ENCODE measurements around the gene GFRA1.
"Not testable (repeated sequence)": the region's sequence is repeated elsewhere in the genome, so short reads cannot be mapped to it uniquely, and the experiment has no call there.

Gene GFRA1

GRCh38 chr10:116178086-116178605 lies 94.9 kb downstream of the GFRA1 start:
- H3K9me3 ChIP-seq (ENCODE audit: control insufficient read depth, low read length): no peaks in the 10 kb centered on the region
- 85 to 100% methylated on average over 3 to 4 of the region's 9 CpGs for WGBS, 2 experiments (ENCODE audit: insufficient coverage in 2 of 2)
- H3K4me3 ChIP-seq (ENCODE audit: extremely low read depth, insufficient read depth, low read length, poor library complexity, severe bottlenecking): no peak overlapping the region

GRCh38 chr10:116175231-116175630 lies 97.8 kb downstream of the GFRA1 start:
- H3K27ac ChIP-seq (ENCODE audit: low read depth, low read length, severe bottlenecking): no peak overlapping the region
- 96 to 97% methylated on average over 7 to 8 of the region's 8 CpGs for WGBS, 2 experiments (ENCODE audit: insufficient coverage in 2 of 2)
- no peak overlapping the region for H3K4me3 ChIP-seq (ENCODE audit: extremely low read depth, insufficient read depth, low read length, poor library complexity, severe bottlenecking)
- no peaks in the 10 kb centered on the region for H3K36me3 ChIP-seq (ENCODE audit: control insufficient read depth, insufficient read depth, low read length)
- H3K4me1 ChIP-seq (ENCODE audit: control insufficient read depth, insufficient read depth, low read length, poor library complexity, severe bottlenecking): peaks cover 17% of the 10 kb centered on the region
- no peaks in the 10 kb centered on the region for H3K9me3 ChIP-seq (ENCODE audit: control insufficient read depth, low read length)

More at GRCh38 chr10:116178086-116178605, 94.9 kb downstream of the GFRA1 start:
- H3K4me1 ChIP-seq (ENCODE audit: control insufficient read depth, insufficient read depth, low read length, poor library complexity, severe bottlenecking): no peaks in the 10 kb centered on the region
- no peak overlapping the region for H3K27ac ChIP-seq (ENCODE audit: low read depth, low read length, severe bottlenecking)
- no peaks in the 10 kb centered on the region for H3K36me3 ChIP-seq (ENCODE audit: control insufficient read depth, insufficient read depth, low read length)

- Histone ChIP-seq H3K4me1 (ENCODE audit: control insufficient read depth, insufficient read depth, low read length, poor library complexity, severe bottlenecking) (peaks cover 17% of the 10 kb centered on the region), H3K4me3 (ENCODE audit: extremely low read depth, insufficient read depth, low read length, poor library complexity, severe bottlenecking) (no peak overlapping the region), H3K27ac (ENCODE audit: low read depth, low read length, severe bottlenecking) (no peak overlapping the region), H3K36me3 (ENCODE audit: control insufficient read depth, insufficient read depth, low read length) (no peaks in the 10 kb centered on the region), H3K9me3 (ENCODE audit: control insufficient read depth, low read length) (no peaks in the 10 kb centered on the region)
- WGBS, 2 experiments (ENCODE audit: insufficient coverage in 2 of 2): 84 to 100% methylated on average over 2 to 3 of the region's 4 CpGs
Observed at GRCh38 chr10:116171505-116171904, 101.5 kb downstream of the GFRA1 start.

- peaks cover 17% of the 10 kb centered on the region for H3K4me1 ChIP-seq (ENCODE audit: control insufficient read depth, insufficient read depth, low read length, poor library complexity, severe bottlenecking)
Observed at GRCh38 chr10:116170815-116171250, 102.2 kb downstream of the GFRA1 start.

GRCh38 chr10:116169782-116170445 lies 103.1 kb downstream of the GFRA1 start:
- Histone ChIP-seq H3K36me3 (ENCODE audit: control insufficient read depth, insufficient read depth, low read length) (no peaks in the 10 kb centered on the region), H3K27ac (ENCODE audit: low read depth, low read length, severe bottlenecking) (no peak overlapping the region), H3K4me1 (ENCODE audit: control insufficient read depth, insufficient read depth, low read length, poor library complexity, severe bottlenecking) (peaks cover 17% of the 10 kb centered on the region), H3K4me3 (ENCODE audit: extremely low read depth, insufficient read depth, low read length, poor library complexity, severe bottlenecking) (no peak overlapping the region), H3K9me3 (ENCODE audit: control insufficient read depth, low read length) (no peaks in the 10 kb centered on the region)
- WGBS, 2 experiments (ENCODE audit: insufficient coverage in 2 of 2): 100% methylated on average over 1 of the region's 3 CpGs; no CpG with 5 or more reads in 1 of the 2 experiments

More at GRCh38 chr10:116170815-116171250, 102.2 kb downstream of the GFRA1 start:
- Histone ChIP-seq H3K36me3 (ENCODE audit: control insufficient read depth, insufficient read depth, low read length) (no peaks in the 10 kb centered on the region), H3K27ac (ENCODE audit: low read depth, low read length, severe bottlenecking) (peak overlapping the region; percentile 60), H3K9me3 (ENCODE audit: control insufficient read depth, low read length) (no peaks in the 10 kb centered on the region), H3K4me3 (ENCODE audit: extremely low read depth, insufficient read depth, low read length, poor library complexity, severe bottlenecking) (no peak overlapping the region)
- WGBS, 2 experiments (ENCODE audit: insufficient coverage in 2 of 2): 28% methylated on average over 2 of the region's 2 CpGs; no CpG with 5 or more reads in 1 of the 2 experiments

- Histone ChIP-seq H3K4me3 (ENCODE audit: extremely low read depth, insufficient read depth, low read length, poor library complexity, severe bottlenecking) (no peak overlapping the region), H3K4me1 (ENCODE audit: control insufficient read depth, insufficient read depth, low read length, poor library complexity, severe bottlenecking) (peaks cover 17% of the 10 kb centered on the region), H3K27ac (ENCODE audit: low read depth, low read length, severe bottlenecking) (no peak overlapping the region), H3K36me3 (ENCODE audit: control insufficient read depth, insufficient read depth, low read length) (no peaks in the 10 kb centered on the region), H3K9me3 (ENCODE audit: control insufficient read depth, low read length) (no peaks in the 10 kb centered on the region)
- WGBS, 2 experiments (ENCODE audit: insufficient coverage in 2 of 2): 89 to 100% methylated on average over 1 of the region's 1 CpG
Observed at GRCh38 chr10:116168745-116169144, 104.3 kb downstream of the GFRA1 start.

- H3K4me1 ChIP-seq (ENCODE audit: control insufficient read depth, insufficient read depth, low read length, poor library complexity, severe bottlenecking): peaks cover 17% of the 10 kb centered on the region
Observed at GRCh38 chr10:116168329-116168728, 104.7 kb downstream of the GFRA1 start.

GRCh38 chr10:116165941-116166340 lies 107.1 kb downstream of the GFRA1 start:
- H3K9me3 ChIP-seq (ENCODE audit: control insufficient read depth, low read length); H3K4me1 ChIP-seq (ENCODE audit: control insufficient read depth, insufficient read depth, low read length, poor library complexity, severe bottlenecking): not testable (repeated sequence)

More at GRCh38 chr10:116168329-116168728, 104.7 kb downstream of the GFRA1 start:
- no CpG with 5 or more reads among the region's 2 CpGs for WGBS, 2 experiments (ENCODE audit: insufficient coverage in 2 of 2)
- H3K36me3 ChIP-seq (ENCODE audit: control insufficient read depth, insufficient read depth, low read length): no peaks in the 10 kb centered on the region
- H3K27ac ChIP-seq (ENCODE audit: low read depth, low read length, severe bottlenecking): no peak overlapping the region
- H3K9me3 ChIP-seq (ENCODE audit: control insufficient read depth, low read length): no peaks in the 10 kb centered on the region
- H3K4me3 ChIP-seq (ENCODE audit: extremely low read depth, insufficient read depth, low read length, poor library complexity, severe bottlenecking): no peak overlapping the region

GRCh38 chr10:116164291-116164690 lies 108.7 kb downstream of the GFRA1 start:
- Histone ChIP-seq H3K4me1 (ENCODE audit: control insufficient read depth, insufficient read depth, low read length, poor library complexity, severe bottlenecking) (no peaks in the 10 kb centered on the region), H3K36me3 (ENCODE audit: control insufficient read depth, insufficient read depth, low read length) (no peaks in the 10 kb centered on the region), H3K4me3 (ENCODE audit: extremely low read depth, insufficient read depth, low read length, poor library complexity, severe bottlenecking) (no peak overlapping the region), H3K9me3 (ENCODE audit: control insufficient read depth, low read length) (no peaks in the 10 kb centered on the region), H3K27ac (ENCODE audit: low read depth, low read length, severe bottlenecking) (no peak overlapping the region)
- WGBS, 2 experiments (ENCODE audit: insufficient coverage in 2 of 2): 74 to 77% methylated on average over 5 of the region's 5 CpGs

More at GRCh38 chr10:116165941-116166340, 107.1 kb downstream of the GFRA1 start:
- H3K36me3 ChIP-seq (ENCODE audit: control insufficient read depth, insufficient read depth, low read length); H3K27ac ChIP-seq (ENCODE audit: low read depth, low read length, severe bottlenecking); H3K4me3 ChIP-seq (ENCODE audit: extremely low read depth, insufficient read depth, low read length, poor library complexity, severe bottlenecking): not testable (repeated sequence)

- Histone ChIP-seq H3K4me1 (ENCODE audit: control insufficient read depth, insufficient read depth, low read length, poor library complexity, severe bottlenecking) (no peaks in the 10 kb centered on the region), H3K9me3 (ENCODE audit: control insufficient read depth, low read length) (no peaks in the 10 kb centered on the region), H3K4me3 (ENCODE audit: extremely low read depth, insufficient read depth, low read length, poor library complexity, severe bottlenecking) (no peak overlapping the region), H3K27ac (ENCODE audit: low read depth, low read length, severe bottlenecking) (no peak overlapping the region), H3K36me3 (ENCODE audit: control insufficient read depth, insufficient read depth, low read length) (no peaks in the 10 kb centered on the region)
- WGBS, 2 experiments (ENCODE audit: insufficient coverage in 2 of 2): 87 to 91% methylated on average over 14 of the region's 18 CpGs
Observed at GRCh38 chr10:116163333-116164131, 109.5 kb downstream of the GFRA1 start.

Data from mesodermal cell (in vitro differentiated cells).